COLO668 (cell line): ENCODE measurements around the gene YBEY.

Source experiments
- DNase-seq: peaks from one replicate; lab custom pipeline; 2025; ENCODE audit not compliant: unreplicated experiment; lab: John Stamatoyannopoulos, UW

The YBEY gene

GRCh38 chr21:46264046-46264689 is 22.0 kb upstream of the YBEY start:
- DNase-seq: no peak

- DNase-seq: no peak
These were observed 21.4 kb upstream of the YBEY start for GRCh38 chr21:46264690-46265144.

GRCh38 chr21:46265736-46266525 is 20.2 kb upstream of the YBEY start:
- DNase-seq: no peak

- DNase-seq: no peak
These were observed 19.2 kb upstream of the YBEY start for GRCh38 chr21:46266946-46267345.

GRCh38 chr21:46268371-46268770 is 17.8 kb upstream of the YBEY start:
- no peak for DNase-seq

- DNase-seq: no peak
These were observed 16.7 kb upstream of the YBEY start for GRCh38 chr21:46269466-46269865.

- DNase-seq: no peak
These were observed 12.8 kb upstream of the YBEY start for GRCh38 chr21:46273341-46273740.

- DNase-seq: no peak
These were observed 11.2 kb upstream of the YBEY start for GRCh38 chr21:46274797-46275390.

- DNase-seq: peak; percentile 78
These were observed 2.0 kb upstream of the YBEY start for GRCh38 chr21:46284077-46284644.

GRCh38 chr21:46284733-46285132 is 1.4 kb upstream of the YBEY start:
- DNase-seq: no peak

- no peak for DNase-seq
These were observed 908 bp upstream of the YBEY start, which contains the start of gene MCM3AP for GRCh38 chr21:46285206-46285661. Gene MCM3AP, minus strand, starts transcription at chr21:46285611. Its CDS starts 325 bp downstream, at chr21:46285286.

- DNase-seq: no peak
These were observed 483 bp downstream of the YBEY start for GRCh38 chr21:46286648-46287002.

GRCh38 chr21:46287541-46287940 is 1.4 kb downstream of the YBEY start:
- no peak for DNase-seq

- no peak for DNase-seq
These were observed 3.6 kb downstream of the YBEY start for GRCh38 chr21:46289655-46290179.

- DNase-seq: no peak
These were observed 5.4 kb downstream of the YBEY start for GRCh38 chr21:46291561-46291960.

GRCh38 chr21:46294647-46295176 is 8.6 kb downstream of the YBEY start:
- DNase-seq: peak; percentile 15

- no peak for DNase-seq
These were observed 9.1 kb downstream of the YBEY start for GRCh38 chr21:46295177-46295770.

GRCh38 chr21:46295996-46296752 is 10.0 kb downstream of the YBEY start:
- DNase-seq: peak; percentile 85

GRCh38 chr21:46297338-46298271 is 11.5 kb downstream of the YBEY start:
- peak; percentile 64 for DNase-seq
